Uterus (tissue), 2 donors: ENCODE results near the gene UVRAG.

ENCODE experiments used
- POLR2A ChIP-seq, 2 donors: fragments of 450-650 bp; IDR thresholded peaks; one replicate each; pipeline ENCODE4 v1.6.1; 2016; ENCODE audit warnings: antibody characterized with exemption in 2 of 2, mild to moderate bottlenecking in 1 of 2, moderate library complexity in 1 of 2
- TF ChIP-seq, protein P1 (sequence below), 4 experiments: fragments of 200-600 bp in 2 of 4; fragments of 450-650 bp in 2 of 4; sonication (generic) in 2 of 4; IDR thresholded peaks; one replicate each; pipeline ENCODE4 v1.5.1; 2016 to 2019; ENCODE audit warnings: antibody characterized with exemption in 4 of 4, mild to moderate bottlenecking in 2 of 4, moderate library complexity in 1 of 4

DNA sequence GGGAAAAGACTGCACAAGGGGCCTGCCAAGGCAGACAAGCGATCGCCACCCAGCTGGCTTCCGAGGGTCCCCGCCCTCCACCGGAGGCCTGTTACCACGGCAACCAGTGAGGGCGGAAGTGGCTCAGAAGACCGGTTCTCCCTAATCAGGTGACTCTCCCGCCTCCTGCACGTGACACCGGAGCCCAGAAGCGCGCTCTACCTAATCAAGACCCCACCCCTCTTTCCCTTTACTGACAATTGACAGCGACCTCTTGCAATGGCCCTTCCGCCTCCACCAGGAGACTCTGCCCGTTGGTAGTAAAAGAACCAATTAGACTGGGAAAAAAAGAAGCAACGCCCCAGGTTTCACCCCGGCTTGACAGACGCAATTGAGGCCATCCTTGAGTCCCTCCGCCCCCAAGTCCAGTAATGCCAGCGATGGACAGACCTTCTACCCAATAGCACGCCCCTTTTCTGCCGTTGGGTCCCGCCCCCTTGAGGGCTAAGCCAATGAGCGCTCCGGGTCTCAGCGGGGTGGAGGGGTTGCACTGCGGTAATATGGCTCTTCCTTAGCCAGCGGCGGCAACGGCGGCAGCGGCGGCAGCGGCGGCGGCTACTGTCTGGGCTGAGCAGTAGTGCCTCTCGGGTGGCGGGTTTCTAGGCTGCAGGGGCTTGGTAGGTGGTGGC, at the start of gene UVRAG:
- TF ChIP-seq, protein P1, sequence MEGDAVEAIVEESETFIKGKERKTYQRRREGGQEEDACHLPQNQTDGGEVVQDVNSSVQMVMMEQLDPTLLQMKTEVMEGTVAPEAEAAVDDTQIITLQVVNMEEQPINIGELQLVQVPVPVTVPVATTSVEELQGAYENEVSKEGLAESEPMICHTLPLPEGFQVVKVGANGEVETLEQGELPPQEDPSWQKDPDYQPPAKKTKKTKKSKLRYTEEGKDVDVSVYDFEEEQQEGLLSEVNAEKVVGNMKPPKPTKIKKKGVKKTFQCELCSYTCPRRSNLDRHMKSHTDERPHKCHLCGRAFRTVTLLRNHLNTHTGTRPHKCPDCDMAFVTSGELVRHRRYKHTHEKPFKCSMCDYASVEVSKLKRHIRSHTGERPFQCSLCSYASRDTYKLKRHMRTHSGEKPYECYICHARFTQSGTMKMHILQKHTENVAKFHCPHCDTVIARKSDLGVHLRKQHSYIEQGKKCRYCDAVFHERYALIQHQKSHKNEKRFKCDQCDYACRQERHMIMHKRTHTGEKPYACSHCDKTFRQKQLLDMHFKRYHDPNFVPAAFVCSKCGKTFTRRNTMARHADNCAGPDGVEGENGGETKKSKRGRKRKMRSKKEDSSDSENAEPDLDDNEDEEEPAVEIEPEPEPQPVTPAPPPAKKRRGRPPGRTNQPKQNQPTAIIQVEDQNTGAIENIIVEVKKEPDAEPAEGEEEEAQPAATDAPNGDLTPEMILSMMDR (IDR thresholded peaks at IDR 0.05): peak in 2 of 4 experiments; percentile 7 to 25
- TF ChIP-seq POLR2A (IDR thresholded peaks at IDR 0.05): peak; percentile 89 to 97
